Activated T-helper 1 cell treated with Interleukin-2 at 50 U/mL for 16 hours (primary cell): ENCODE data around the gene DPP3.

ENCODE experiments used
- DNase-seq: peaks from one replicate; pipeline ENCODE4 v3.0.0-alpha.2; 2020; ENCODE audit warnings: low read depth

The DPP3 gene

GRCh38 chr11:66464916-66465315 is 15.3 kb upstream of the DPP3 start:
- DNase-seq, result no peak

DNA sequence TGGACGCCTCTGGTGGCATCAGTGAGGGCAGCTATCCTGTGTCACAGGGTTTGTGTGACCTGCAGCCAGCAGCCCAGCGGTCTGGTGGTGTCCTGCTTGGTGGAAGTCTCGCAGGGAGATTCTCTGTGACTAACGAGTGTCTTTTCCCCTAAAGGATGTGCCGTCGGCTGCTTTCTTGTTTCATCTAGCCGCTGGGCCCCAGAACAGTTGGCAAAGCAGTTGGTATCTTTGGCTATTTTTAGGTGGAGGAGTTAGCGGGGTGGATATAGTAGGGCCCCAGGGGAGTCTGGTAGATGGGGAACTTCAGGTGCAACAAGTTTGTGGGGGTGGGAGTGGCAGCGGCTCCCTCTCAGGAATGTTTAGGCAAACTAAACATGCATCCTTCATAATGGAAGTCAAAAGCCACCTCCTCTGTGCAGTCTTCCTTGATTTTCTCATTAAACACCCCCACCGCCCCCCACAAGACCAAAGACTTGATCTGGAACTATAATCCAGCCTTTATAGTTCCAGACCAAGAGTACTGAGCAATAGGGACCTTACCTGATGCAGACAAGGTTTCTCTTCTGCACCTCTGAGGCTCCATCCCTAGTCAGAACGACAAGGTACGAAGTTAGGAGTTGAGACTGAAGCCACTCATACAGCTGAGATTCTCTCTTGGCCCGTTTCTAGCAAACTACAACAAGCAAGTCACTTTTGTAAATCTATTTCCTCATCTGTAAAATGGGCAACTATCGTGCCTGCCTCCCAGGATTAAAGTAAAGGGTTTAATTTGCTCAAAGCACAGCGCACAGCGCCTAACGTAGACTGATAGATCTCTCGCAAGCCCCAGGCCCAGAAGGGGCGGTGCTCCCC is 14.6 kb upstream of the DPP3 start:
- no peak for DNase-seq

GRCh38 chr11:66466225-66467033 is 13.8 kb upstream of the DPP3 start, which contains the start of gene PELI3:
Gene PELI3, plus strand, starts transcription at chr11:66466905. Its CDS starts 1,224 bp downstream, at chr11:66468129.
- DNase-seq, result peak; percentile 88

DNA sequence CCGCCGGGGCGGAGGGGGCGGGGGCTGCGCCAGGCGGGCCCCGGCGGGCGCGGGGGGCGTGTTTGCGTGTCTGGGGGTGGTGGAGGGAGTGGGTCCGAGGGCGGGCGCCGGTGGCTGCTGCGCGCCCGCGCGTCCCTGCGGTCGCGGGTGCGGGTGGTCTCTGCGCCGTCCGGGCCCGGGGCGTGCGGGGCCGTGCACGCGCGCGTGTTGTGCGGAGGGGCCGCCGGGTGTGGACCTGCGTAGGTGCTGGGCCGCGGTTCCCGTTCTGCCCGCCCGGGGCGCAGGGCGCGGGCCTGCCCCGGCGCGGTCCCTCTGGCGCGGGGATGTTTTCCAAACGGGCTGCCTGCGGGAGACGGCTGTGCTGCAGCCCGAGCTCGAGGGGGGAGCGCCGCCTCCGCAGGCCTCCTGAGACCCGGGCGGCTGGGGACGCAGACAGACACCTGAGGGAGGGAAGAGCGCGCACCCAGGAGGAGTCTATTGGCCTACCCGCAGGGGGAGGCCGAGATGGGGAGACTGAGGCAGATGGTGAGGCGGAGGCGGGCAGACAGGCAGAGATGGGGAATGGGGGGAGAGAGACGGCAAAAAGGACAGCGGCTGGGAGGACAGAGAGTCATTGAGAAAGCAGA is 13.1 kb upstream of the DPP3 start:
- DNase-seq, result peak; percentile 34

DNA sequence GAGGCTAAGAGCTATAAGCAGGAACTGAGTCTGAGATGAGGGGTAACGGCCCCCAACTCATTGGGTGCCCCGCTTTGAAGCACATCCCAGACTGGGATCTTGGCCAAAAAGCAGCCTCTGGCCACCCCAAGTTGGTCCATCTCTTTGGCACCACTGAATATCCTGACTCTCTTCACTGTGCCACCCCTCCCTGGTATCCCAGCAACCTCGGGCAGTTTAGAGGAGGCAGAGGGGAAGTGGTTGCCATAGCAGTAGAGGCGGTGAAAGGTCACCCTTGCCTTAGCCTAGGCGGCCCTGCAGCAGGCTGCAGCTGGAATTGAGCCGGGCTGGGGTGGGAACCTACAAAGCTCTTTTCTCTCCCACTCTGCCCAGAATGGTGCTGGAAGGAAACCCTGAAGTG is 12.5 kb upstream of the DPP3 start:
- no peak for DNase-seq

- no peak for DNase-seq
These were observed 11.5 kb upstream of the DPP3 start for GRCh38 chr11:66468691-66469090.

DNA sequence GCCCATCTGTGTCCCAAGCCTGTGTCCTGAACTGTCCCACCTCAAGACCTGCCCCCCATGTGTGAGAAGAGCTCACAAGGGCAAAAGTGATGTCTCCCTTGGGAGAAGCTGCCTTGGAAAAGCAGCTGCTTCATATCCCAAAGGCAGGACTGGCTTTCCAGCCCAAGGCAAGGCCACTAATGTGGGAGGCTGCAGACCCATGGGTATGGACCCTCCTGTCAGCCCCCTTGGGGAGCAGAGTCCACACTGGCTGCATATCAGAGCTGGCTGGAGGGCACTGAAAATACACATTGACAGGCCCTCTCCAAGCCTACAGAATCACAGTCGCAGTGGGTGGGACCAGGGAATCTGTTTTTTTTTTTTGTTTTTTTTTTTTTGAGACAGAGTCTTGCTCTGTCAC is 10.8 kb upstream of the DPP3 start:
- no peak for DNase-seq

DNA sequence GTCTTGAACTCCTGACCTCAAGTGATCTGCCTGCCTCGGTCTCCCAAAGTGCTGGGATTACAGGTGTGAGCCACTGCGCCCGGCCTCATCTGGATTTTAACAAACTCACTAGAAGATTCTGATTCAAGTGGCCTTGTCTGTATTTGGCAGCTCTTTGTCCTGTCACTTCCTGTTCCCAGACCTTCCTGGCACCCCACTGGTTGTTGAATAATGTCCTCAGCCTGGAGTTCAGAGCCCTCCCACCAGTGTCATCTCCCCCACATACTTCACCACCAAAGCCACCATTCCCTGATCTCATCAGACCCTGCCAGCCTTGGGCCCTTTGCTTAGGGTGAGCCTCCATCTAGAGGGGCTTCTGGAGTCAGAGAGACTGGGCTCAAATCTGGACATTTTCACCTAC is 10.2 kb upstream of the DPP3 start:
- DNase-seq, result no peak

DNA sequence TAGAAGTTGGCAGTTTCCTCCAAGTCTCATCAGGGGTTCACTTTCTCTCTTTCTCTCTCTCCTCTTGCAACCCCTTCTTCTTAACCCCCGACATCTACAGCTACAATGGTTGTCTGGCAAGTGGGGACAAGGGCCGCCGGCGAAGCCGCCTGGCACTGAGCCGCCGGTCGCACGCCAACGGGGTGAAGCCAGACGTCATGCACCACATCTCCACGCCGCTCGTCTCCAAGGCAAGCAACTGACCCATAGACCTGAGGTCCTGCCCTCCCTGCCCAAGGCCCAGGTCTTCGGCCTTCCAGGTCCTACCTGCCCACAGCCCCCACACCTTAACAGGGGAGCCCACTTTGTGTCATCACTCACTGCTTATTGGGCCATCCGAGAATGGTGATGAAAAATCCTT is 9.1 kb upstream of the DPP3 start:
- no peak for DNase-seq

- DNase-seq, result no peak
These were observed 8.2 kb upstream of the DPP3 start for GRCh38 chr11:66472054-66472453.

- DNase-seq, result no peak
These were observed 7.1 kb upstream of the DPP3 start for GRCh38 chr11:66473167-66473566.

GRCh38 chr11:66473608-66474515 is 6.4 kb upstream of the DPP3 start:
- no peak for DNase-seq

DNA sequence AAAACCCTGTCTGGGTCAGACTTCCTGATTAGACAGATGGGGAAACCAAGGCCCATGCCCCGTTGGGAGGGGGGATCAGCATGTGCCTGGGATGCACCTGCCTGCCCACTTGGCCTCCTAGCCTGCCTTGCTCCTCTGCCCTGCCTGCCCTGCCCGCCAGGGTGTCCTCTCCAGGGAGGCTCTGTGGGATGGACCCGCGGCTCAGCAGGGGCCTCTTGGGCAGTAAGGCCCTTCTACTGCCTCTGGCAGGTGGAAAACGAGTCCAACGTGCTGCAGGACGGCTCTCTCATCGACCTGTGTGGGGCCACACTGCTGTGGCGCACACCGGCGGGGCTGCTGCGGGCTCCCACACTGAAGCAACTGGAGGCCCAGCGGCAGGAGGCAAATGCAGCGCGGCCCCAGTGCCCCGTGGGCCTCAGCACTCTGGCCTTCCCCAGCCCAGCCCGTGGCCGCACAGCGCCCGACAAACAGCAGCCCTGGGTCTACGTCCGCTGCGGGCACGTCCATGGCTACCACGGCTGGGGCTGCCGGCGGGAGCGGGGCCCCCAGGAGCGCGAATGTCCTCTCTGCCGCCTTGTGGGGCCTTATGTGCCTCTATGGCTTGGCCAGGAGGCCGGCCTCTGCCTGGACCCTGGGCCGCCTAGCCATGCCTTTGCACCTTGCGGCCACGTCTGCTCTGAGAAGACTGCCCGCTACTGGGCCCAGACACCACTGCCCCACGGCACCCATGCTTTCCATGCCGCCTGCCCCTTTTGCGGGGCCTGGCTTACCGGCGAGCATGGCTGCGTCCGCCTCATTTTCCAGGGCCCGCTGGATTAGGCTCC is 4.7 kb upstream of the DPP3 start:
- no peak for DNase-seq

GRCh38 chr11:66476173-66476840 is 3.9 kb upstream of the DPP3 start:
- DNase-seq, result no peak

- no peak for DNase-seq
These were observed 3.4 kb upstream of the DPP3 start for GRCh38 chr11:66476841-66477251.

DNA sequence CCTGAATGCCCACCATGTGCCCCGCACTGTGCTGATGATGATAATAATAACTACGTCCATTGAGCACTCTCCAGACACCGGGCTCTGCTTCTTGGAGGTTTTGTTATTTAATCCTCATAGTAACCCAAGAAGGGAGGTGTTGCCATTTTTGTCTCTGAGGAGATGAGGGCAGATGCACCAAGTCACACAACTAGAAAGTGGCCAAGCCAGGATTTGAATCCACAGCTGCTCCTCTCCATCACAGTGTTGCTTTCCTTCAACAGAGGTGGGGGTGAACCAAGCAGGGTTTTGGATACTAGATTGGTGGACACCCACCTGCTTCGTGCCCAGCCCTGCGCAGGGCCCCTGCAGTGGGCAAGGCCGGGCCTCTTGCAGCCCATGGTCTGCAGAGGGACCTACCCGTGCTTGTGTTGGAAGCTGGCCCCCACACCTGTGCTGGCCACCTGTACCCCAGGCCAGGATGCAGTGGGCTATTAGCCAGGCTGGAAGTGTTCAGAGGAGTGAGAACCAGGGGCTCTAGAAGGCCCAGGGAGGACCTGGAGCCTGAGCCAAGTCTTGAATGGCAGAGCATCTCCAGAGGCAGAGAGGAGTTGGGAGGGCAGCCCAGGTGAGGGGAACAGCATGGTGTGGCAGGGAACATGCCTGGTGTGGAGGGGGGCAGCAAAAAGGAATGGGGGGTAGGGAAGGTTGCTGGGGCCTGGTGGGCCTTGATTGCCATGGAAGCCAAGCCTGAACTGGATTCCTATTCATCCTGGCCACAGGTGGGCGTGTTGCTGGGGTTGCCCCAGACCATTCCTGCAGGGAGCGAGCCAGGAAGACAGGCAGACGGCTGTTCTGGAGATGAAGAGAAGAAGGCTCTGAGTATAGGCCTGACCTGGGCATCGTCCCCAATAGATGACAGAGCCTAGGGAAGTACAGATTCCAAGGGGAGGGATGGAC is 2.7 kb upstream of the DPP3 start:
- no peak for DNase-seq

DNA sequence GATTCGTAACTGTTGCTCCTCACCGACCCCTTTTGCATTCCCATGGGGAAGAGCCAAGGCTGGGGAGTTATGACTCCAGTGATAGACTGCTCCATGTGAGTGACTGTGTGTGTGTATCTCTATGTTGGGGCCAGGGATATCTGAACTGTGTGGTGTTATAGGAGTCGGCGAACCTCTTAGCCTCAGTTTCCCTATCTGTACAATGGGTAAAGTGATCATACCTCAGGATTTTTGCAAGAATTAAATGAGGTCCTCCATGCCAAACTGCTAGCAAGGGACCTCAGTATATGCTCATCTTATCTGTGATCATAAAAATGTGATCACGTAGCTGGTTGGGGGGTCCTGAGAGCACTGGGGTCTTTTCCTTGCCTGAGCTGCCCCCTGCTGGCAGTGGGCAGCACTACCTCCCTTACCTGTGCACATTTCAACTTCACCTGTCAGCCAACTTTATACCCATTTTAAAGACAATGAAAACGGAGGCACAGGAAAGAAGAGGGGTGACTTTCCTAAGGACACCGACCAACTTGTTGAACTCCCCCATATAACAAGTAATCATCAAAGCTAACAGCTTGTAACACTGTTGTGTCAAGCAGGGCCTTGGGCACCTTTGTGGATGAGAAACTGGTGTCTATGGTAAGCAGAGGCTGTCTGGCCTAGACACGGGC is 1.4 kb upstream of the DPP3 start:
- DNase-seq, result no peak

- no peak for DNase-seq
These were observed 679 bp upstream of the DPP3 start for GRCh38 chr11:66479394-66480116.
